Endodermal cell (in vitro differentiated cells): Measurements from ENCODE around the gene CALU. TPM values are rescaled to one million over a fixed set of nuclear protein-coding genes. Genes with fewer than 3 reads are reported as not detected.

ENCODE experiments used
- DNase-seq: peaks from one replicate; pipeline ENCODE4 v3.0.0-alpha.2; 2017
- H3K27ac ChIP-seq: 2 replicates; pipeline ENCODE4 v1.5.1; 2013; ENCODE audit warnings: mild to moderate bottlenecking, low read depth, low read length, moderate library complexity
- H3K27me3 ChIP-seq: 2 replicates; pipeline ENCODE4 v1.6.1; 2013; ENCODE audit warnings: mild to moderate bottlenecking, low read length, moderate library complexity; ENCODE audit not compliant: insufficient read depth, control insufficient read depth, poor library complexity, severe bottlenecking
- H3K36me3 ChIP-seq: 2 replicates; pipeline ENCODE4 v1.7.0; 2013; ENCODE audit warnings: mild to moderate bottlenecking, low read length, moderate library complexity; ENCODE audit not compliant: control insufficient read depth, insufficient read depth
- H3K4me1 ChIP-seq: one replicate; pipeline ENCODE4 v1.7.0; 2013; ENCODE audit warnings: low read length; ENCODE audit not compliant: control insufficient read depth, insufficient read depth
- H3K4me3 ChIP-seq: 2 replicates; pipeline ENCODE4 v1.5.1; 2013; ENCODE audit warnings: mild to moderate bottlenecking, low read length, moderate library complexity
- H3K9ac ChIP-seq: 2 replicates; pipeline ENCODE4 v1.6.1; 2013; ENCODE audit warnings: mild to moderate bottlenecking, low read length, moderate library complexity; ENCODE audit not compliant: poor library complexity, severe bottlenecking; ENCODE audit errors: extremely low read depth
- H3K9me3 ChIP-seq: 2 replicates; pipeline ENCODE4 v1.6.1; 2013; ENCODE audit warnings: mild to moderate bottlenecking, low read length, moderate library complexity; ENCODE audit not compliant: control insufficient read depth
- H3K27ac Mint-ChIP-seq: 2 replicates; pipeline ENCODE4 v1.8.0; 2020; ENCODE audit warnings: mixed read lengths
- H3K27me3 Mint-ChIP-seq: 2 replicates; pipeline ENCODE4 v1.8.0; 2021; ENCODE audit warnings: mild to moderate bottlenecking, mixed read lengths; ENCODE audit not compliant: insufficient read depth
- H3K36me3 Mint-ChIP-seq: 2 replicates; pipeline ENCODE4 v1.8.0; 2020; ENCODE audit warnings: low read depth, mixed read lengths
- H3K4me1 Mint-ChIP-seq: 2 replicates; pipeline ENCODE4 v1.8.0; 2020; ENCODE audit warnings: mixed read lengths
- H3K4me3 Mint-ChIP-seq: 2 replicates; pipeline ENCODE4 v1.8.0; 2020; ENCODE audit warnings: mild to moderate bottlenecking, moderate library complexity, mixed read lengths
- H3K9me3 Mint-ChIP-seq: 2 replicates; pipeline ENCODE4 v1.8.0; 2020; ENCODE audit warnings: mild to moderate bottlenecking, mixed read lengths
- CTCF ChIP-seq: fragments of 200-600 bp; sonication (generic); conservative IDR thresholded peaks from 2 replicates; pipeline ENCODE4 v1.5.0; 2021; ENCODE audit warnings: antibody characterized with exemption, mild to moderate bottlenecking
- WGBS, 2 experiments: methylation state at CpG; one replicate each; pipeline versions ENCODE4 v1.1.5 to v1.1.7; 2013; ENCODE audit warnings: missing lambda C conversion rate in 2 of 2, mixed read lengths in 1 of 2; ENCODE audit not compliant: insufficient coverage in 1 of 2, insufficient read length in 1 of 2; 5-methylcytosine and 5-hydroxymethylcytosine counted together
- total RNA-seq, 2 donors: library from RNA; stranded (reverse); fragmentation: NEBNext Ultra II Directional in 1 of 2; extraction: Animal tissue kit (Norgen Biotek cat#: 25700) in 1 of 2; gene quantifications; 2 replicates in 1 of 2; 3 replicates in 1 of 2; pipeline ENCODE4 v1.2.1, GENCODE V29; 2021

Gene CALU
- total RNA-seq, 2 donors from 2014 or later: 160 to 186 TPM

GRCh38 chr7:128770233-128770632 is 31.1 kb downstream of the CALU start:
- no peak overlapping the region for H3K27ac ChIP-seq
- no peak for DNase-seq
- H3K9me3 Mint-ChIP-seq: no peaks in the 10 kb centered on the region
- WGBS, 2 experiments: 94% methylated on average over 1 of the region's 2 CpGs; no CpG with 5 or more reads in 1 of the 2 experiments
- H3K27me3 ChIP-seq: no peaks in the 10 kb centered on the region
- H3K4me1 Mint-ChIP-seq: peaks cover 9% of the 10 kb centered on the region
- no peak overlapping the region for H3K27ac Mint-ChIP-seq
- H3K4me1 ChIP-seq: peaks cover 9% of the 10 kb centered on the region
- H3K4me3 Mint-ChIP-seq: no peak overlapping the region
- peaks cover 80% of the 10 kb centered on the region for H3K36me3 ChIP-seq
- no peak overlapping the region for H3K9ac ChIP-seq
- TF ChIP-seq CTCF: no peak
- H3K36me3 Mint-ChIP-seq: peaks cover 70% of the 10 kb centered on the region
- H3K4me3 ChIP-seq: no peak overlapping the region
- no peaks in the 10 kb centered on the region for H3K27me3 Mint-ChIP-seq
- H3K9me3 ChIP-seq: no peaks in the 10 kb centered on the region

- H3K36me3 Mint-ChIP-seq: peaks cover 49% of the 10 kb centered on the region
- Histone ChIP-seq H3K4me3 (no peak overlapping the region), H3K36me3 (peaks cover 53% of the 10 kb centered on the region), H3K9ac (no peak overlapping the region), H3K9me3 (peaks cover 8% of the 10 kb centered on the region), H3K27ac (no peak overlapping the region), H3K4me1 (no peaks in the 10 kb centered on the region), H3K27me3 (no peaks in the 10 kb centered on the region)
- no peak for DNase-seq
- no peak for TF ChIP-seq CTCF
- peaks cover 1% of the 10 kb centered on the region for H3K27me3 Mint-ChIP-seq
- no peak overlapping the region for H3K4me3 Mint-ChIP-seq
- WGBS, 2 experiments: 97 to 98% methylated on average over 10 to 12 of the region's 12 CpGs
- peaks cover 9% of the 10 kb centered on the region for H3K4me1 Mint-ChIP-seq
- peaks cover 22% of the 10 kb centered on the region for H3K9me3 Mint-ChIP-seq
- H3K27ac Mint-ChIP-seq: no peak overlapping the region
Observed at GRCh38 chr7:128773604-128774003, 34.4 kb downstream of the CALU start.

- Mint-ChIP-seq H3K4me3 (no peak overlapping the region), H3K4me1 (peaks cover 9% of the 10 kb centered on the region), H3K27ac (no peak overlapping the region), H3K27me3 (peaks cover 1% of the 10 kb centered on the region), H3K36me3 (peaks cover 44% of the 10 kb centered on the region), H3K9me3 (peaks cover 25% of the 10 kb centered on the region)
- Histone ChIP-seq H3K36me3 (peaks cover 48% of the 10 kb centered on the region), H3K4me1 (no peaks in the 10 kb centered on the region), H3K9ac (no peak overlapping the region), H3K4me3 (no peak overlapping the region), H3K27ac (no peak overlapping the region), H3K27me3 (no peaks in the 10 kb centered on the region), H3K9me3 (peaks cover 8% of the 10 kb centered on the region)
- TF ChIP-seq CTCF: no peak
- WGBS, 2 experiments: 91 to 97% methylated on average over 9 to 13 of the region's 13 CpGs
- DNase-seq: no peak
Observed at GRCh38 chr7:128774029-128774689, 35.0 kb downstream of the CALU start.
